Endothelial cell of umbilical vein (primary cell): Measurements from ENCODE around the gene SMAD2. TPM values are rescaled to one million over a fixed set of nuclear protein-coding genes. Genes with fewer than 3 reads are reported as not detected.

Experiments used
- Bru-seq: library from RNA; stranded (reverse); fragments of 400-500 nt; gene quantifications from one replicate; lab custom pipeline; 2021; lab: Mats Ljungman, UMichigan
- BruChase-seq, 2 experiments: library from RNA; stranded (reverse); fragments of 400-500 nt; gene quantifications; one replicate each; lab custom pipeline; 2021; lab: Mats Ljungman, UMichigan
- BruUV-seq: library from RNA; stranded (reverse); fragments of 400-500 nt; replicated peaks from 2 replicates; lab custom pipeline; 2021; lab: Mats Ljungman, UMichigan
- CTCF ChIA-PET: fragments of 300-600, 350-600 bp; sonication (Branson Sonifier 250); formaldehyde crosslinking; loops from one replicate; lab custom pipeline; 2021; ENCODE audit warnings: antibody characterized with exemption, inconsistent platforms; lab: Charles Lee
- POLR2A ChIA-PET: fragments of 300-600, 350-600 bp; sonication (Branson Sonifier 250); formaldehyde crosslinking; loops from one replicate; lab custom pipeline; 2021; ENCODE audit warnings: antibody characterized with exemption, inconsistent platforms; lab: Charles Lee
- DNase-seq: peaks from one replicate; pipeline ENCODE4 v3.0.0-alpha.2; 2011; ENCODE audit warnings: low read depth, low spot score
- FAIRE-seq: peaks from 2 replicates; lab custom pipeline; 2011; peaks lifted over from hg19 to GRCh38; lab: Jason Lieb, UNC
- H2AFZ ChIP-seq: 2 replicates; pipeline ENCODE4 v1.6.0; 2012; ENCODE audit warnings: low read depth, low read length, control low read depth, inconsistent platforms
- H3K27ac ChIP-seq: 2 replicates; pipeline ENCODE4 v1.5.1; 2011; ENCODE audit warnings: low read depth, mild to moderate bottlenecking, control low read depth, low read length, moderate library complexity; ENCODE audit not compliant: insufficient read depth
- H3K27me3 ChIP-seq, 2 experiments: 2 replicates each; pipeline versions ENCODE4 v1.6.0 to v1.6.1; 2011; ENCODE audit warnings: low read length in 2 of 2, mixed read lengths in 1 of 2; ENCODE audit not compliant: control insufficient read depth in 2 of 2, insufficient read depth in 2 of 2
- H3K36me3 ChIP-seq, 2 experiments: 2 replicates in 1 of 2; 3 replicates in 1 of 2; pipeline ENCODE4 v1.5.1; 2011; ENCODE audit warnings: low read length in 2 of 2, mild to moderate bottlenecking in 1 of 2, moderate library complexity in 1 of 2; ENCODE audit not compliant: control insufficient read depth in 2 of 2, insufficient read depth in 2 of 2; ENCODE audit errors: extremely low read depth in 1 of 2
- H3K4me1 ChIP-seq: 3 replicates; pipeline ENCODE4 v1.5.1; 2011; ENCODE audit warnings: mild to moderate bottlenecking, low read length; ENCODE audit not compliant: control insufficient read depth, insufficient read depth; ENCODE audit errors: extremely low read depth
- H3K4me2 ChIP-seq: 2 replicates; pipeline ENCODE4 v1.6.1; 2011; ENCODE audit warnings: low read length, control low read depth, mixed read lengths; ENCODE audit not compliant: insufficient read depth
- H3K4me3 ChIP-seq, 3 experiments: fragments of 200-600 bp in 1 of 3; sonication (generic), shearing (Covaris generic) in 1 of 3; replicated peaks in 1 of 3; 2 replicates each; pipeline ENCODE4 v1.5.1; 2011 to 2016; ENCODE audit warnings: control low read depth in 3 of 3, low read length in 3 of 3, mild to moderate bottlenecking in 2 of 3, inconsistent platforms in 1 of 3, low read depth in 1 of 3, moderate library complexity in 1 of 3; ENCODE audit not compliant: insufficient read depth in 1 of 3
- H3K79me2 ChIP-seq: 2 replicates; pipeline ENCODE4 v1.6.0; 2012; ENCODE audit warnings: low read length, inconsistent platforms; ENCODE audit not compliant: control insufficient read depth, insufficient read depth
- H3K9ac ChIP-seq: replicated peaks from 2 replicates; pipeline ENCODE3; 2011; ENCODE audit warnings: low read length, control low read depth; ENCODE audit not compliant: insufficient read depth; ENCODE audit errors: extremely low read depth
- H3K9me1 ChIP-seq: replicated peaks from 3 replicates; pipeline ENCODE4 v1.6.0; 2011; ENCODE audit warnings: mild to moderate bottlenecking, low read length; ENCODE audit not compliant: control insufficient read depth, insufficient read depth; ENCODE audit errors: extremely low read depth
- H3K9me3 ChIP-seq: replicated peaks from 2 replicates; pipeline ENCODE4 v1.5.1; 2012; ENCODE audit warnings: low read length, inconsistent platforms; ENCODE audit not compliant: control insufficient read depth, insufficient read depth
- H4K20me1 ChIP-seq: replicated peaks from 2 replicates; pipeline ENCODE3; 2011; ENCODE audit warnings: mild to moderate bottlenecking, low read length; ENCODE audit not compliant: control insufficient read depth, insufficient read depth; ENCODE audit errors: extremely low read depth
- FOS ChIP-seq: IDR thresholded peaks from 2 replicates; pipeline ENCODE4 v1.6.1; 2011; ENCODE audit warnings: mild to moderate bottlenecking, low read length, moderate library complexity, borderline replicate concordance; ENCODE audit not compliant: insufficient read depth
- MAX ChIP-seq: IDR thresholded peaks from 2 replicates; pipeline ENCODE4 v1.6.1; 2011; ENCODE audit not compliant: insufficient read depth, insufficient read length
- POLR2AphosphoS5 ChIP-seq: IDR thresholded peaks from 2 replicates; pipeline ENCODE4 v1.6.1; 2012; ENCODE audit warnings: low read depth, mild to moderate bottlenecking, control low read depth, low read length, moderate library complexity; ENCODE audit not compliant: insufficient read depth
- dilution Hi-C: fragments of 300-500 bp; cut with MboI; formaldehyde crosslinking; loops from one replicate; pipeline ENCODE4 v1.15.0; 2019; ENCODE audit warnings: low sequenced_read_pairs; ENCODE audit not compliant: extremely low pct_ligation_motif_present
- intact Hi-C: fragments of 100-400 bp; cut with micrococcal nuclease; formaldehyde crosslinking; loops from one replicate; pipeline ENCODE4 v1.10.0; 2022
- long read RNA-seq: library from polyadenylated mRNA; stranded (forward); transcript quantifications from one replicate; pipeline ENCODE4 v2.0.0, GENCODE V29; 2021
- polyA minus RNA-seq, 3 experiments: library from RNA; depleted of rRNA, polyadenylated mRNA; stranded (reverse); fragments of >200 nt; gene quantifications; 1 replicate in 1 of 3; 2 replicates in 2 of 3; pipeline ENCODE4 v1.2.3, GENCODE V29; 2011
- polyA plus RNA-seq, 4 experiments: library from polyadenylated mRNA; depleted of rRNA in 3 of 4; stranded (reverse) in 3 of 4; unstranded in 1 of 4; fragments of >200 nt; gene quantifications; 2 replicates each; pipeline versions ENCODE4 v1.2.1 to v1.2.3, GENCODE V29; 2011 to 2012; ENCODE audit warnings: missing spikeins in 1 of 4
- total RNA-seq: library from RNA; stranded (reverse); gene quantifications from 2 replicates; pipeline ENCODE4 v1.2.3, GENCODE V29; 2021

SMAD2 gene
- total RNA-seq (110 and 123 TPM in 2 replicates), polyA plus RNA-seq (33.0 and 40.3 TPM in 2 replicates), polyA minus RNA-seq (96.1 and 114 TPM in 2 replicates), Bru-seq, nascent RNA (percentile 94 among the genes with signal in this experiment), BruChase-seq, experiment 1, labeled RNA remaining after a 6-hour chase (percentile 90 among the genes with signal in this experiment), BruChase-seq, experiment 2, labeled RNA remaining after a 2-hour chase (percentile 90 among the genes with signal in this experiment)
- polyA plus RNA-seq (2011; cell fraction: cytosol; rRNA removed) = 50.0 and 52.2 TPM in 2 replicates
- 45.9 and 52.3 TPM in 2 replicates for polyA plus RNA-seq (2011; cell fraction: nucleus; rRNA removed)
- 63.9 and 77.6 TPM in 2 replicates for polyA plus RNA-seq (2012)
- polyA minus RNA-seq (2011; cell fraction: cytosol; rRNA and poly(A)+ RNA removed) = 154 TPM
- polyA minus RNA-seq (2011; cell fraction: nucleus; rRNA and poly(A)+ RNA removed) = 70.3 and 121 TPM in 2 replicates
- long read RNA-seq, full-length matches to known transcripts = 41 of 110 reads
- long read RNA-seq, partial matches to known transcripts = 14 of 110 reads
- long read RNA-seq, other reads (novel, unspliced or antisense) = 55 of 110 reads

GRCh38 chr18:47930199-47930930 lies at the start of gene SMAD2:
Gene SMAD2, minus strand, starts transcription at chr18:47930659. Its CDS starts 33,903 bp downstream, at chr18:47896756.
- Histone ChIP-seq H3K9me1 (no peaks in the 10 kb centered on the region), H3K9me3 (no peaks in the 10 kb centered on the region), H3K36me3 (no peaks in the 10 kb centered on the region), H4K20me1 (peaks cover 10% of the 10 kb centered on the region), H3K27ac (peak within 1 kb of the TSS; percentile 94), H3K4me1 (peaks cover 18% of the 10 kb centered on the region), H3K79me2 (peaks cover 48% of the 10 kb centered on the region), H3K4me3 (peak within 1 kb of the TSS; percentile 75 to 99 (median 82)), H2AFZ (peak within 1 kb of the TSS; percentile 77), H3K9ac (peak within 1 kb of the TSS; percentile 88), H3K27me3 (peaks cover 6 to 15% of the 10 kb centered on the region in 2 experiments), H3K4me2 (peak within 1 kb of the TSS; percentile 98)
- TF ChIP-seq POLR2AphosphoS5 (peak; percentile 31), MAX (peak; percentile 4), FOS (no peak)
- FAIRE-seq (no peak), DNase-seq (peak; percentile 67)
- intact Hi-C loops (loop anchor here (2.0 to 10.0 kb wide), 3 partner anchors 32 to 614 kb away; no protein-coding TSS in a partner anchor), dilution Hi-C loops (no loop called here)
- ChIA-PET CTCF (interaction anchor here (0.8 to 2.3 kb wide), 10 partner anchors 23 to 158 kb away, joined by 3 to 10 read pairs (median 3); no protein-coding TSS in a partner anchor), POLR2A (interaction anchor here (1.3 to 1.7 kb wide), 2 partner anchors 10 to 77 kb away, joined by 4 read pairs; no protein-coding TSS in a partner anchor)
- no TSS peak for BruUV-seq
